SK-N-SH (cell line): ENCODE measurements around the gene NUP50. TPM values are rescaled to one million over a fixed set of nuclear protein-coding genes. Genes with fewer than 3 reads are reported as not detected.

ENCODE experiments used
- CTCF ChIA-PET: fragments of 300-600, 350-600 bp; formaldehyde crosslinking; extraction: SDS; loops from one replicate; lab custom pipeline; 2021; lab: Yijun Ruan, JAX
- POLR2A ChIA-PET: fragments of 350-600 bp; sonication (Branson Sonifier 250); formaldehyde crosslinking; extraction: SDS; loops from one replicate; lab custom pipeline; 2020; ENCODE audit warnings: antibody characterized with exemption, inconsistent platforms; lab: Yijun Ruan, JAX
- DNase-seq: peaks from one replicate; pipeline ENCODE4 v3.0.0; 2012
- H2AFZ ChIP-seq: fragments of 200-600 bp; sonication (generic); 2 replicates; pipeline ENCODE4 v1.8.1; 2016; ENCODE audit warnings: antibody characterized with exemption, mild to moderate bottlenecking, low read depth
- H3F3A ChIP-seq: fragments of 200-600 bp; sonication (generic); replicated peaks from 2 replicates; pipeline ENCODE3; 2016; ENCODE audit warnings: antibody characterized with exemption, mild to moderate bottlenecking; ENCODE audit not compliant: insufficient read depth
- H3K27ac ChIP-seq, 2 experiments: fragments of 200-500 bp in 1 of 2; fragments of 200-600 bp in 1 of 2; sonication (Bioruptor generic) in 1 of 2; sonication (generic), shearing (Covaris generic) in 1 of 2; 2 replicates each; pipeline versions ENCODE4 v1.5.1 to v1.6.1; 2014 to 2016; ENCODE audit warnings: low read depth in 2 of 2, inconsistent platforms in 1 of 2, low read length in 1 of 2, mild to moderate bottlenecking in 1 of 2, mixed read lengths in 1 of 2
- H3K27me3 ChIP-seq: fragments of 200-600 bp; sonication (generic), shearing (Covaris generic); 2 replicates; pipeline ENCODE4 v1.6.1; 2016; ENCODE audit warnings: mixed run types; ENCODE audit not compliant: insufficient read depth
- H3K36me3 ChIP-seq, 2 experiments: fragments of 200-500 bp in 1 of 2; fragments of 200-600 bp in 1 of 2; sonication (Bioruptor generic) in 1 of 2; sonication (generic) in 1 of 2; replicated peaks in 1 of 2; 2 replicates each; pipeline versions ENCODE3 to v1.5.1; 2014 to 2016; ENCODE audit warnings: low read length in 1 of 2, mild to moderate bottlenecking in 1 of 2; ENCODE audit not compliant: insufficient read depth in 2 of 2, control insufficient read depth in 1 of 2
- H3K4me1 ChIP-seq, 2 experiments: fragments of 200-500 bp in 1 of 2; fragments of 200-600 bp in 1 of 2; sonication (Bioruptor generic) in 1 of 2; sonication (generic), shearing (Covaris generic) in 1 of 2; 2 replicates each; pipeline versions ENCODE4 v1.5.1 to v1.6.1; 2014 to 2016; ENCODE audit warnings: low read depth in 1 of 2, low read length in 1 of 2, mixed run types in 1 of 2; ENCODE audit not compliant: insufficient read depth in 2 of 2, control insufficient read depth in 1 of 2
- H3K4me2 ChIP-seq: fragments of 200-600 bp; sonication (generic), shearing (Covaris generic); 2 replicates; pipeline ENCODE4 v1.6.1; 2017; ENCODE audit warnings: mixed run types
- H3K4me3 ChIP-seq, 2 experiments: fragments of 200-500 bp in 1 of 2; fragments of 200-600 bp in 1 of 2; sonication (Bioruptor generic) in 1 of 2; sonication (generic), shearing (Covaris generic) in 1 of 2; 2 replicates each; pipeline versions ENCODE4 v1.5.1 to v1.8.1; 2014 to 2016; ENCODE audit warnings: low read depth in 2 of 2, inconsistent platforms in 1 of 2, low read length in 1 of 2, mild to moderate bottlenecking in 1 of 2, mixed read lengths in 1 of 2, moderate library complexity in 1 of 2
- H3K79me2 ChIP-seq: fragments of 200-600 bp; sonication (generic); 2 replicates; pipeline ENCODE4 v1.8.1; 2017; ENCODE audit warnings: mild to moderate bottlenecking; ENCODE audit not compliant: insufficient read depth
- H3K9ac ChIP-seq: fragments of 200-600 bp; sonication (generic); 2 replicates; pipeline ENCODE4 v1.6.1; 2017; ENCODE audit warnings: mixed run types
- H3K9me2 ChIP-seq: fragments of 200-600 bp; sonication (generic); 2 replicates; pipeline ENCODE4 v1.6.1; 2017; ENCODE audit warnings: mixed run types
- H3K9me3 ChIP-seq: fragments of 200-600 bp; sonication (generic); 2 replicates; pipeline ENCODE4 v1.6.1; 2017; ENCODE audit warnings: mixed run types, mild to moderate bottlenecking, moderate library complexity
- H4K20me1 ChIP-seq: fragments of 200-600 bp; sonication (generic); 2 replicates; pipeline ENCODE4 v1.6.1; 2017; ENCODE audit warnings: mild to moderate bottlenecking, mixed run types; ENCODE audit not compliant: insufficient read depth
- CHD2 ChIP-seq: fragments of 150-350 bp; IDR thresholded peaks from 2 replicates; pipeline ENCODE4 v1.6.1; 2018; ENCODE audit warnings: low read length; ENCODE audit not compliant: partially characterized antibody
- CTCF ChIP-seq: fragments of 200-600 bp; sonication (generic); IDR thresholded peaks from 2 replicates; pipeline ENCODE4 v1.6.1; 2017; ENCODE audit warnings: antibody characterized with exemption, mild to moderate bottlenecking, moderate library complexity
- ELF1 ChIP-seq: IDR thresholded peaks from 2 replicates; pipeline ENCODE4 v1.4.0; 2012
- EP300 ChIP-seq, 2 experiments: IDR thresholded peaks; 2 replicates each; pipeline versions ENCODE4 v1.4.0 to v1.6.1; 2012; ENCODE audit warnings: borderline replicate concordance in 1 of 2, low read depth in 1 of 2, low read length in 1 of 2
- EZH2phosphoT487 ChIP-seq: fragments of 200-600 bp; sonication (generic); IDR thresholded peaks from 2 replicates; pipeline ENCODE4 v1.6.1; 2017; ENCODE audit warnings: low read depth, mixed run types, mild to moderate bottlenecking, antibody characterized with exemption, moderate library complexity, borderline replicate concordance
- FOSL2 ChIP-seq: IDR thresholded peaks from 2 replicates; pipeline ENCODE4 v1.4.0; 2012; ENCODE audit warnings: low read depth, mild to moderate bottlenecking, moderate library complexity, borderline replicate concordance
- FOXJ3 ChIP-seq: sonication (generic); formaldehyde crosslinking; IDR thresholded peaks from 2 replicates; pipeline ENCODE4 v1.5.1; 2020; ENCODE audit warnings: mild to moderate bottlenecking, missing genetic modification reagents
- FOXM1 ChIP-seq: IDR thresholded peaks from 2 replicates; pipeline ENCODE4 v1.4.0; 2012; ENCODE audit warnings: low read depth, mild to moderate bottlenecking
- GATA2 ChIP-seq: sonication (generic); formaldehyde crosslinking; IDR thresholded peaks from 2 replicates; pipeline ENCODE4 v1.5.0; 2020; ENCODE audit warnings: mild to moderate bottlenecking, missing genetic modification reagents
- MAX ChIP-seq: IDR thresholded peaks from 2 replicates; pipeline ENCODE4 v1.4.0; 2012; ENCODE audit warnings: low read depth
- MEF2A ChIP-seq: IDR thresholded peaks from 2 replicates; pipeline ENCODE4 v1.4.0; 2012; ENCODE audit warnings: low read depth, borderline replicate concordance
- MXI1 ChIP-seq: IDR thresholded peaks from 2 replicates; pipeline ENCODE4 v1.6.1; 2012; ENCODE audit warnings: mild to moderate bottlenecking, low read depth, low read length, improper control_type of control experiment
- NFIC ChIP-seq: IDR thresholded peaks from 2 replicates; pipeline ENCODE4 v1.4.0; 2012; ENCODE audit warnings: borderline replicate concordance
- NRF1 ChIP-seq: IDR thresholded peaks from 2 replicates; pipeline ENCODE4 v1.6.1; 2012; ENCODE audit warnings: low read depth, mild to moderate bottlenecking, low read length
- POLR2AphosphoS5 ChIP-seq: IDR thresholded peaks from 2 replicates; pipeline ENCODE4 v1.6.1; 2012; ENCODE audit warnings: low read depth, low read length
- RCOR1 ChIP-seq: fragments of 150-350 bp; IDR thresholded peaks from 2 replicates; pipeline ENCODE4 v1.6.1; 2017; ENCODE audit warnings: antibody characterized with exemption, low read length
- SIN3A ChIP-seq: IDR thresholded peaks from 2 replicates; pipeline ENCODE4 v1.6.1; 2012; ENCODE audit warnings: low read depth, mild to moderate bottlenecking, low read length, moderate library complexity, borderline replicate concordance
- SMC3 ChIP-seq: IDR thresholded peaks from 2 replicates; pipeline ENCODE4 v1.6.1; 2012; ENCODE audit warnings: low read depth, low read length, improper control_type of control experiment
- TAF1 ChIP-seq: IDR thresholded peaks from 2 replicates; pipeline ENCODE4 v1.6.1; 2012; ENCODE audit warnings: low read depth, mild to moderate bottlenecking, low read length, moderate library complexity, borderline replicate concordance
- TCF12 ChIP-seq: IDR thresholded peaks from 2 replicates; pipeline ENCODE4 v1.4.0; 2012
- TEAD4 ChIP-seq: IDR thresholded peaks from 2 replicates; pipeline ENCODE4 v1.4.0; 2012; ENCODE audit warnings: mild to moderate bottlenecking, borderline replicate concordance; ENCODE audit not compliant: insufficient read depth
- USF1 ChIP-seq: IDR thresholded peaks from 2 replicates; pipeline ENCODE4 v1.4.0; 2012; ENCODE audit warnings: low read depth, borderline replicate concordance
- WGBS: methylation state at CpG from one replicate; pipeline ENCODE4 v1.1.6; 2017; ENCODE audit warnings: low lambda C conversion rate; 5-methylcytosine and 5-hydroxymethylcytosine counted together
- polyA plus RNA-seq, 3 experiments: library from polyadenylated mRNA; depleted of rRNA; stranded (reverse); fragments of >200 nt; gene quantifications; 2 replicates each; pipeline ENCODE4 v1.2.3, GENCODE V29; 2012

Gene NUP50
- polyA plus RNA-seq, 1 of the 3 experiments (the other 2 are of a cell fraction) = 4.7 TPM

- no peaks in the 10 kb centered on the region for H3K27me3 ChIP-seq
- no peaks in the 10 kb centered on the region for H3K9me3 ChIP-seq
- ChIA-PET CTCF (interaction anchor here (0.7 to 1.3 kb wide), 3 partner anchors 8 to 227 kb away, joined by 3 to 7 read pairs (median 3); no protein-coding TSS in a partner anchor), POLR2A (no interaction called here)
- no peaks in the 10 kb centered on the region for H3K79me2 ChIP-seq
- WGBS = 95% methylated on average over 16 of the region's 18 CpGs
- H3K36me3 ChIP-seq = peaks cover 10 to 70% of the 10 kb centered on the region in 2 experiments
- 0 out of 2 replicates have a peak, but pooled peaks cover 6% of the 10 kb centered on the region for H4K20me1 ChIP-seq
- peak; percentile 27 for DNase-seq
- no peak for TF ChIP-seq USF1
- no peak for TF ChIP-seq SIN3A
- TF ChIP-seq MAX = no peak
- no peak for TF ChIP-seq MEF2A
- TF ChIP-seq CTCF = no peak
- TF ChIP-seq FOXJ3 (CRISPR knock-in tag) = no peak
- no peak for TF ChIP-seq TEAD4
- no peak for TF ChIP-seq EZH2phosphoT487
- TF ChIP-seq SMC3 = no peak
- TF ChIP-seq POLR2AphosphoS5 = no peak
- no peak for TF ChIP-seq TAF1
- no peak for TF ChIP-seq TCF12
- no peak overlapping the region for H3K4me2 ChIP-seq
- no peaks in the 10 kb centered on the region; a peak in 1 of 4 replicates for H3K4me1 ChIP-seq
- H3F3A ChIP-seq = peaks cover 4% of the 10 kb centered on the region
- no peaks in the 10 kb centered on the region for H3K9me2 ChIP-seq
- H3K27ac ChIP-seq = no peak overlapping the region
- H3K4me3 ChIP-seq = no peak overlapping the region
- H2AFZ ChIP-seq = no peak overlapping the region
- H3K9ac ChIP-seq = no peak overlapping the region
Measured at GRCh38 chr22:45200860-45201511, 37.3 kb downstream of the NUP50 start.

- Histone ChIP-seq H3K4me3 (no peak overlapping the region), H3K4me1 (no peaks in the 10 kb centered on the region; a peak in 1 of 4 replicates), H4K20me1 (0 out of 2 replicates have a peak, but pooled peaks cover 6% of the 10 kb centered on the region), H3K9me3 (no peaks in the 10 kb centered on the region), H3K27me3 (no peaks in the 10 kb centered on the region), H3K9me2 (no peaks in the 10 kb centered on the region), H3K79me2 (0 out of 2 replicates have a peak, but pooled peaks cover 2% of the 10 kb centered on the region), H3K27ac (no peak overlapping the region), H3K4me2 (no peak overlapping the region), H3K36me3 (peaks cover 12 to 63% of the 10 kb centered on the region in 2 experiments), H2AFZ (no peak overlapping the region), H3F3A (peaks cover 4% of the 10 kb centered on the region), H3K9ac (no peak overlapping the region)
- TF ChIP-seq FOSL2 = no peak
- no peak for TF ChIP-seq NRF1
- no peak for TF ChIP-seq ELF1
- no peak for TF ChIP-seq GATA2 (CRISPR knock-in tag)
- no peak for TF ChIP-seq USF1
- TF ChIP-seq MAX = no peak
- no peak for TF ChIP-seq MXI1
- no peak for TF ChIP-seq TCF12
- TF ChIP-seq TAF1 = no peak
- no peak for TF ChIP-seq NFIC
- no peak for TF ChIP-seq FOXM1
- no peak for TF ChIP-seq SIN3A
- no peak for TF ChIP-seq POLR2AphosphoS5
- no peak for TF ChIP-seq CHD2
- TF ChIP-seq RCOR1 = no peak
- TF ChIP-seq EP300 (IDR thresholded peaks at IDR 0.05; ENCODE audit: borderline replicate concordance in 1 of 2, low read depth in 1 of 2, low read length in 1 of 2) = no peak
- TF ChIP-seq TEAD4 = no peak
- 82% methylated on average over 8 of the region's 9 CpGs for WGBS
- DNase-seq = no peak
- ChIA-PET CTCF (no interaction called here), POLR2A (no interaction called here)
Measured at GRCh38 chr22:45201678-45202332, 38.1 kb downstream of the NUP50 start.
